B cell (primary cell): Measurements from ENCODE around the gene RNU6-7. TPM values are rescaled to one million over a fixed set of nuclear protein-coding genes. Genes with fewer than 3 reads are reported as not detected.

Experiments
- ATAC-seq: fragments of 200-7000 bp; cut with Tn5 transposase; one replicate; pipeline ENCODE4 v1.10.0; 2021; ENCODE audit warnings: low read depth, mild to moderate bottlenecking, moderate number of reproducible peaks, moderate library complexity
- CTCF ChIA-PET: fragments of 350-600 bp; sonication (Branson Sonifier 250); formaldehyde crosslinking; loops from one replicate; lab custom pipeline; 2021; ENCODE audit warnings: antibody characterized with exemption, inconsistent platforms; lab: Charles Lee
- POLR2A ChIA-PET: fragments of 350-600 bp; sonication (Branson Sonifier 250); formaldehyde crosslinking; loops from one replicate; lab custom pipeline; 2021; ENCODE audit warnings: antibody characterized with exemption; lab: Charles Lee
- DNase-seq: peaks from one replicate; pipeline ENCODE4 v3.0.0; 2013
- H2AFZ ChIP-seq: 2 replicates; pipeline ENCODE4 v1.6.1; 2012; ENCODE audit warnings: mild to moderate bottlenecking, low read depth, low read length; ENCODE audit not compliant: insufficient read depth, poor library complexity, severe bottlenecking
- H3K27ac ChIP-seq, 2 donors: 1 replicate in 1 of 2; 2 replicates in 1 of 2; pipeline ENCODE4 v1.5.1; 2012 to 2013; ENCODE audit warnings: low read length in 2 of 2, mild to moderate bottlenecking in 2 of 2, moderate library complexity in 1 of 2
- H3K27me3 ChIP-seq, 4 experiments: fragments of 200-600 bp in 1 of 4; sonication (generic) in 1 of 4; replicated peaks in 1 of 4; 1 replicate in 2 of 4; 2 replicates in 2 of 4; pipeline versions ENCODE4 v1.6.1 to v1.7.0; 2013 to 2016; ENCODE audit warnings: low read length in 3 of 4, mild to moderate bottlenecking in 2 of 4, mixed read lengths in 1 of 4, moderate library complexity in 1 of 4; ENCODE audit not compliant: insufficient read depth in 4 of 4, control insufficient read depth in 3 of 4; ENCODE audit errors: control extremely low read depth in 1 of 4
- H3K36me3 ChIP-seq, 2 experiments: replicated peaks in 1 of 2; 1 replicate in 1 of 2; 2 replicates in 1 of 2; pipeline versions ENCODE4 v1.6.1 to v1.7.1; 2013; ENCODE audit warnings: low read length in 1 of 2; ENCODE audit not compliant: insufficient read depth in 2 of 2, control insufficient read depth in 1 of 2; ENCODE audit errors: control extremely low read depth in 1 of 2, extremely low read depth in 1 of 2
- H3K4me1 ChIP-seq, 2 donors: fragments of 200-600 bp in 1 of 2; sonication (generic) in 1 of 2; 1 replicate in 1 of 2; 2 replicates in 1 of 2; pipeline versions ENCODE4 v1.5.1 to v1.6.1; 2013 to 2017; ENCODE audit warnings: low read length in 2 of 2; ENCODE audit not compliant: control insufficient read depth in 2 of 2, insufficient read depth in 2 of 2
- H3K4me2 ChIP-seq: replicated peaks from 2 replicates; pipeline ENCODE3; 2012; ENCODE audit warnings: mild to moderate bottlenecking, low read depth, low read length; ENCODE audit not compliant: poor library complexity, severe bottlenecking
- H3K4me3 ChIP-seq, 5 experiments: fragments of 200-600 bp in 1 of 5; sonication (generic) in 1 of 5; 1 replicate in 3 of 5; 2 replicates in 2 of 5; pipeline versions ENCODE4 v1.5.1 to v1.7.0; 2011 to 2016; ENCODE audit warnings: low read length in 4 of 5, mild to moderate bottlenecking in 4 of 5, low read depth in 2 of 5, control low read depth in 1 of 5, moderate library complexity in 1 of 5; ENCODE audit not compliant: insufficient read depth in 1 of 5; ENCODE audit errors: control extremely low read depth in 1 of 5, extremely low read depth in 1 of 5
- H3K79me2 ChIP-seq: fragments of 200-600 bp; sonication (generic); one replicate; pipeline ENCODE4 v1.6.0; 2016; ENCODE audit warnings: low read length; ENCODE audit not compliant: control insufficient read depth, insufficient read depth
- H3K9ac ChIP-seq: fragments of 200-600 bp; sonication (generic); 2 replicates; pipeline ENCODE4 v1.6.1; 2017; ENCODE audit warnings: mild to moderate bottlenecking, low read length, moderate library complexity
- H3K9me3 ChIP-seq, 3 donors: one replicate each; pipeline versions ENCODE4 v1.6.1 to v1.7.1; 2013; ENCODE audit warnings: low read length in 2 of 3; ENCODE audit not compliant: control insufficient read depth in 2 of 3, insufficient read depth in 1 of 3; ENCODE audit errors: control extremely low read depth in 1 of 3
- H4K20me1 ChIP-seq: 2 replicates; pipeline ENCODE4 v1.6.0; 2012; ENCODE audit warnings: mild to moderate bottlenecking, low read length; ENCODE audit not compliant: insufficient read depth, control insufficient read depth, poor library complexity, severe bottlenecking
- H3K27ac Mint-ChIP-seq: one replicate; pipeline ENCODE4 v1.8.0; 2021; ENCODE audit warnings: mixed read lengths
- H3K27me3 Mint-ChIP-seq: one replicate; pipeline ENCODE4 v1.8.0; 2021; ENCODE audit warnings: mixed read lengths
- H3K4me1 Mint-ChIP-seq: one replicate; pipeline ENCODE4 v1.8.0; 2021; ENCODE audit warnings: mixed read lengths
- H3K4me3 Mint-ChIP-seq: one replicate; pipeline ENCODE4 v1.8.0; 2021; ENCODE audit warnings: mixed read lengths
- H3K9me3 Mint-ChIP-seq: one replicate; pipeline ENCODE4 v1.8.0; 2022; ENCODE audit warnings: mixed read lengths; ENCODE audit not compliant: insufficient read depth
- CTCF ChIP-seq: fragments of 200-600 bp; IDR thresholded peaks from one replicate; pipeline ENCODE4 v1.8.0; 2022; ENCODE audit warnings: antibody characterized with exemption, mild to moderate bottlenecking
- EZH2 ChIP-seq: IDR thresholded peaks from 2 replicates; pipeline ENCODE4 v1.6.1; 2012; ENCODE audit warnings: borderline replicate concordance, low read depth, mild to moderate bottlenecking, moderate library complexity, low read length; ENCODE audit not compliant: insufficient read depth, poor library complexity, severe bottlenecking
- WGBS: methylation state at CpG from one replicate; pipeline ENCODE4 v1.1.5; 2013; ENCODE audit warnings: missing lambda C conversion rate; ENCODE audit not compliant: insufficient coverage; 5-methylcytosine and 5-hydroxymethylcytosine counted together
- intact Hi-C: fragments of 100-400 bp; cut with micrococcal nuclease; formaldehyde crosslinking; loops from one replicate; pipeline ENCODE4 v1.10.0; 2022
- polyA plus RNA-seq: library from polyadenylated mRNA; depleted of rRNA; stranded (reverse); fragments of >200 nt; gene quantifications from 2 replicates; pipeline ENCODE4 v1.2.3, GENCODE V29; 2012
- total RNA-seq, 2 donors: library from RNA; stranded (reverse); fragments of 120-200 nt in 1 of 2; gene quantifications; 1 replicate in 1 of 2; 2 replicates in 1 of 2; pipeline versions ENCODE4 v1.2.3 to v1.2.4, GENCODE V29; 2013 to 2022

RNU6-7 gene
- total and polyA plus RNA-seq, 2 donors (not counting 1 experiment from before 2014, with no cell fraction given) = not detected

DNA sequence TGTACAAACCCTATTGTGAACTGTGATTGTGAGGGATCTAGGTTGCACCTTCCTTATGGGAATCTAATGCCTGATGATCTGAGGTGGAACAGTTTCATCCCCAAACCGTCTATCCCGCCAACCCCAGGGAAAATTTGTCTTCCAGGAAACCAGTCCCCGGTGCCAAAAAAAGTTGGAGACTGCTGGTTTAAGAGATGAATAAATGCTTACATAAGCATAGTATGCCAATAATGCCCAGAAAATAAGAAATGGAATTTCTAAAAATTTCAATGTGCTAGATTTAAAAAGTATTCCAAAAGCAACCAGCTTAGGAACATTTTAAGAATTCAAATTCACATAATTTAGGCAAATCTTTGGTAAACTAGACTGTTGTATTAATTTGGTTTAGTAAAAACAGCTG, 6.6 kb downstream of the RNU6-7 start:
- peaks cover 0 to 1% (median 0%) of the 10 kb centered on the region in 3 donors for H3K9me3 ChIP-seq
- no peaks in the 10 kb centered on the region for H3K36me3 ChIP-seq
- Mint-ChIP-seq H3K4me1 (peaks cover 22% of the 10 kb centered on the region), H3K27me3 (peaks cover 3% of the 10 kb centered on the region), H3K27ac (no peak overlapping the region), H3K4me3 (no peak overlapping the region), H3K9me3 (no peaks in the 10 kb centered on the region)
- ChIA-PET POLR2A (no interaction called here), CTCF (no interaction called here)
- TF ChIP-seq CTCF (no peak), EZH2 (no peak)
- H2AFZ ChIP-seq = no peak overlapping the region
- H4K20me1 ChIP-seq = no peaks in the 10 kb centered on the region
- H3K27me3 ChIP-seq = no peaks in the 10 kb centered on the region
- no peak for ATAC-seq
- peaks cover 0 to 9% of the 10 kb centered on the region in 2 donors for H3K4me1 ChIP-seq
- no peak overlapping the region for H3K4me2 ChIP-seq
- no peak overlapping the region for H3K9ac ChIP-seq
- no peak overlapping the region for H3K27ac ChIP-seq
- no CpG with 5 or more reads among the region's 3 CpGs for WGBS
- H3K4me3 ChIP-seq = no peak overlapping the region
- intact Hi-C loops = loop anchor here (10.0 kb wide), 1 partner anchor 54 kb away; no protein-coding TSS in a partner anchor
- no peaks in the 10 kb centered on the region for H3K79me2 ChIP-seq
- DNase-seq = no peak

GRCh38 chr14:32209471-32209870, 7.6 kb downstream of the RNU6-7 start:
- no peaks in the 10 kb centered on the region for H3K79me2 ChIP-seq
- intact Hi-C loops = loop anchor here (10.0 kb wide), 1 partner anchor 55 kb away; no protein-coding TSS in a partner anchor
- no peaks in the 10 kb centered on the region for H4K20me1 ChIP-seq
- no peak overlapping the region for H3K27ac ChIP-seq
- H3K4me2 ChIP-seq = no peak overlapping the region
- H3K27me3 ChIP-seq = no peaks in the 10 kb centered on the region
- peaks cover 0 to 2% of the 10 kb centered on the region in 2 donors for H3K4me1 ChIP-seq
- no peaks in the 10 kb centered on the region for H3K9me3 Mint-ChIP-seq
- no peaks in the 10 kb centered on the region for H3K36me3 ChIP-seq
- H2AFZ ChIP-seq = no peak overlapping the region
- ChIA-PET POLR2A (no interaction called here), CTCF (no interaction called here)
- H3K27me3 Mint-ChIP-seq = peaks cover 3% of the 10 kb centered on the region
- H3K27ac Mint-ChIP-seq = no peak overlapping the region
- peaks cover 0 to 1% (median 0%) of the 10 kb centered on the region in 3 donors for H3K9me3 ChIP-seq
- H3K4me1 Mint-ChIP-seq = peaks cover 14% of the 10 kb centered on the region
- H3K4me3 ChIP-seq = no peak overlapping the region
- DNase-seq = no peak
- no peak overlapping the region for H3K4me3 Mint-ChIP-seq
- no peak overlapping the region for H3K9ac ChIP-seq
- no peak for ATAC-seq
- TF ChIP-seq CTCF = no peak
- TF ChIP-seq EZH2 = no peak
